NCI-H226 (cell line): ENCODE measurements around the gene DPYSL5.

Experiments used
- DNase-seq: peaks from one replicate; pipeline ENCODE4 v3.0.0-alpha.2; 2015

DPYSL5 gene

GRCh38 chr2:26997394-26997793 is 149.5 kb downstream of the DPYSL5 start:
- no peak for DNase-seq

DNA sequence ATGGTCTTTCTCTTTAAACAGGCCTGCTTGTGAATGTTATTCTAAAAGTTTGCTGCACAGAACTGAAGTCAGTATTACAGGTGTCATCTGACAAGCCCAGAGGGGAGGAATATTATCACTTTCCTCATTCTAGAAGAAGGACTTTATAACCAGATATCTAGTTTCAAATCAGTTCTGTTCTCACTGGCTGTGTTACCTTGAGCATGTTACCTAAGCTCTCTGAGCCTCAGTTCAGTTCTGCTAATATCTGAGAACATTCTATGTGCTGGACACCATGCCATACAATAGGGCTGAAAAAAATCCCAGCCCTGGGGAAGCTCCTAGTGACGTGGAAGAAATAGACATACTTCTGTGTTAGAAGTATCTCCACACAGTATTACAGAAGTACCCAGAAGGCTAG is 150.4 kb downstream of the DPYSL5 start:
- no peak for DNase-seq
